ENCODE measurements around the gene IL3. TPM values are rescaled to one million over a fixed set of nuclear protein-coding genes. Genes with fewer than 3 reads are reported as not detected.

Gene IL3
- total RNA-seq, 1 donor from 2014 or later, result not detected

DNA sequence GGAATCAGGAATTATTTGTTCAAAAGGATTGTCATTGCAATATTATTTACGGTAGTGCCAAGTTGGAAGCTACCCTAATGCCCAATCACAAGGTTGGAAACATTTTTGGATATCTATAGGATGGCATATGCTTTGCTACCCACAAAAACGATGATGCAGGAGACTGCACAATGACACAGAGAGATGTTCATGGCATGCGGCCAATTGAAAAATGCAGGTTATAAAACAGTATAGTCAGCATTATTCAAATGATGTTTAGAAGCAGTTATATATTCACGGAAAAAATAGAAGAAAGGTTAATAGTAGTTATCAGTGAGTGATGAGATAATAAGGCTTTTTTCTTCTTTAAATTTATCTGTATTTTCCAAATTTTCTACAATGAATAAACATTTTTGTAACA is 43.1 kb upstream of the IL3 start:
- Histone ChIP-seq H3K27ac (ENCODE audit: low read depth, low read length) (no peak overlapping the region), H3K4me1 (ENCODE audit: insufficient read depth, low read length) (no peaks in the 10 kb centered on the region), H3K9ac (ENCODE audit: low read length) (no peak overlapping the region), H3K27me3 (ENCODE audit: insufficient read depth, low read length) (peaks cover 25% of the 10 kb centered on the region), H3K9me3 (ENCODE audit: insufficient read depth, low read depth, low read length) (no peaks in the 10 kb centered on the region), H4K20me1 (ENCODE audit: insufficient read depth, low read length) (no peaks in the 10 kb centered on the region), H3K79me2 (ENCODE audit: insufficient read depth, low read length) (no peaks in the 10 kb centered on the region), H3K4me2 (ENCODE audit: low read length) (no peak overlapping the region), H2AFZ (ENCODE audit: low read depth, low read length) (no peak overlapping the region), H3K4me3 (ENCODE audit: insufficient read depth, low read depth, low read length) (no peak overlapping the region), H3K36me3 (ENCODE audit: insufficient read depth, low read length) (no peaks in the 10 kb centered on the region)
- no peak for TF ChIP-seq EZH2 (IDR thresholded peaks at IDR 0.05; ENCODE audit: insufficient read depth, low read length)
- TF ChIP-seq, protein P1, sequence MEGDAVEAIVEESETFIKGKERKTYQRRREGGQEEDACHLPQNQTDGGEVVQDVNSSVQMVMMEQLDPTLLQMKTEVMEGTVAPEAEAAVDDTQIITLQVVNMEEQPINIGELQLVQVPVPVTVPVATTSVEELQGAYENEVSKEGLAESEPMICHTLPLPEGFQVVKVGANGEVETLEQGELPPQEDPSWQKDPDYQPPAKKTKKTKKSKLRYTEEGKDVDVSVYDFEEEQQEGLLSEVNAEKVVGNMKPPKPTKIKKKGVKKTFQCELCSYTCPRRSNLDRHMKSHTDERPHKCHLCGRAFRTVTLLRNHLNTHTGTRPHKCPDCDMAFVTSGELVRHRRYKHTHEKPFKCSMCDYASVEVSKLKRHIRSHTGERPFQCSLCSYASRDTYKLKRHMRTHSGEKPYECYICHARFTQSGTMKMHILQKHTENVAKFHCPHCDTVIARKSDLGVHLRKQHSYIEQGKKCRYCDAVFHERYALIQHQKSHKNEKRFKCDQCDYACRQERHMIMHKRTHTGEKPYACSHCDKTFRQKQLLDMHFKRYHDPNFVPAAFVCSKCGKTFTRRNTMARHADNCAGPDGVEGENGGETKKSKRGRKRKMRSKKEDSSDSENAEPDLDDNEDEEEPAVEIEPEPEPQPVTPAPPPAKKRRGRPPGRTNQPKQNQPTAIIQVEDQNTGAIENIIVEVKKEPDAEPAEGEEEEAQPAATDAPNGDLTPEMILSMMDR (IDR thresholded peaks at IDR 0.05; ENCODE audit: insufficient read depth, low read depth, low read length), result no peak
- Mint-ChIP-seq H3K4me3 (ENCODE audit: unreplicated experiment) (no peak overlapping the region), H3K9me3 (ENCODE audit: unreplicated experiment) (peaks cover 5% of the 10 kb centered on the region), H3K27ac (ENCODE audit: unreplicated experiment) (no peak overlapping the region), H3K36me3 (ENCODE audit: low read depth, unreplicated experiment) (no peaks in the 10 kb centered on the region), H3K4me1 (ENCODE audit: low read depth, unreplicated experiment) (peaks cover 2% of the 10 kb centered on the region), H3K27me3 (ENCODE audit: low read depth, unreplicated experiment) (peaks cover 43% of the 10 kb centered on the region)
- FAIRE-seq (no peak), DNase-seq (ENCODE audit: low read depth) (no peak)

DNA sequence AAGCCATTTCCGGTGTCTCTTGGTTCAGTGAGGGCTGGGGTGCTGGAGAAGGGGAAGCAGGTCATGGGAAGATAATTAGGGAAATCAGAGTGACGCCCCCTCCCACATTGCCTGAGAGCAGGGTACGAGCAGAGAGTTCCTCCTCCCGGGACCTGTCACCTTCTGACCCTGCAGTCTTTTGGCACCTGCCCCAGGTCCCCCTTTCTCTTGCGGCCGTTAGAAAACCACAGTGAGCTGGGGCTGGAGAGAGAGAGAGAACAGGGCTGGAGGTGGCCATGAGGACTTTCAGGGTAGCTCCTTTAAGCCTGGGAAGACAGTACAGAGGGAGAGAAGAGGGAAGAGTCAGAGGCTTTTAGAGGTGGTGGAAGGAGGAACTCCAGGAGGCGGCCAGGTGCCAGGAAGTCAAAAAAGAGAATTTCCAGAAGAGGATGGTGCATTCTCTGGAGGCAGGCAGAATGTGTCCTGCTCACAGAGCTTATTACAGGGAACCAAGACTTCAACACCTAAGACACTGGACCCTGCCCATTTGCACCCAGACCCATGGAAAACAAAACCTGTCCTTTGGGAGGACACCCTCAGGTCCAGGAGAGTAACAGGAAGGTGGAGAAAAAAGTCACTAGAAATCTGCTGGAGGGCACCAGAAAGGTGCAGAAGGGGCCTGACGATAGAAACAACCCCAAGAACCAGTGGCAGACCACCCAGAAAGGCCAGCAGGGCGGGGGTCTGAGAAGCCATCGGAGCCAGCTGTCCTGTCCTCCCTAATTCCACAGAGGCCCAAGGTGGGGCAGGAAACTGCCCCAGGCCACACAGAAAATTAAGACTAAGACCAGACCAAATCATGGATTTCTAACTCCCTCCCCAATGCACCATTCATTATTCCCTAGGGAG is 42.5 kb upstream of the IL3 start:
- DNase-seq (ENCODE audit: low read depth) (no peak), FAIRE-seq (no peak)
- Histone ChIP-seq H3K79me2 (ENCODE audit: insufficient read depth, low read length) (no peaks in the 10 kb centered on the region), H3K4me1 (ENCODE audit: insufficient read depth, low read length) (no peaks in the 10 kb centered on the region), H3K9ac (ENCODE audit: low read length) (no peak overlapping the region), H3K4me2 (ENCODE audit: low read length) (no peak overlapping the region), H4K20me1 (ENCODE audit: insufficient read depth, low read length) (no peaks in the 10 kb centered on the region), H3K4me3 (ENCODE audit: insufficient read depth, low read depth, low read length) (no peak overlapping the region), H2AFZ (ENCODE audit: low read depth, low read length) (no peak overlapping the region), H3K27ac (ENCODE audit: low read depth, low read length) (no peak overlapping the region), H3K36me3 (ENCODE audit: insufficient read depth, low read length) (no peaks in the 10 kb centered on the region), H3K9me3 (ENCODE audit: insufficient read depth, low read depth, low read length) (no peaks in the 10 kb centered on the region), H3K27me3 (ENCODE audit: insufficient read depth, low read length) (peaks cover 24% of the 10 kb centered on the region)
- Mint-ChIP-seq H3K9me3 (ENCODE audit: unreplicated experiment) (peaks cover 5% of the 10 kb centered on the region), H3K36me3 (ENCODE audit: low read depth, unreplicated experiment) (no peaks in the 10 kb centered on the region), H3K27me3 (ENCODE audit: low read depth, unreplicated experiment) (peaks cover 39% of the 10 kb centered on the region), H3K4me1 (ENCODE audit: low read depth, unreplicated experiment) (peaks cover 7% of the 10 kb centered on the region), H3K27ac (ENCODE audit: unreplicated experiment) (no peak overlapping the region), H3K4me3 (ENCODE audit: unreplicated experiment) (no peak overlapping the region)
- TF ChIP-seq, protein P1 (IDR thresholded peaks at IDR 0.05; ENCODE audit: insufficient read depth, low read depth, low read length), result no peak
- TF ChIP-seq EZH2 (IDR thresholded peaks at IDR 0.05; ENCODE audit: insufficient read depth, low read length), result no peak

DNA sequence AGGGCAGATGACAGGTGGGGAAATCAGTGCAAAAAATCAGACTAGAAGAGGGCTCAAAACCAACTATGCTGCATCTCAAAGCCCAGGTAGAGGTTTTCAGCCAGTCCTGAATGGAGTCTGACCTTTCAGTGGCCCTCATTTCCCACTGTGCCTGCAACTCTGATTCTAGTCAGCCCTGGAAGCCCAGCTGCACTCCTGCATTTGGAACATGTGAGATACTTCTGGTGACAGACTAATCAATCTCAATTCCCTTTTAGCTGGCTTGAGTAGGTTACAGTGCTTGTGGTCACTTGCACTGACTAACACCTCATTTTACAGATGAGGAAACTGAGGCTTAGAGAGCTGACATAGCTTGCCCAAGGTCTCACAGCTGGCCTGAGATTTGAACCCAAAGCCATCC is 41.1 kb upstream of the IL3 start:
- Mint-ChIP-seq H3K27ac (ENCODE audit: unreplicated experiment) (no peak overlapping the region), H3K4me3 (ENCODE audit: unreplicated experiment) (no peak overlapping the region), H3K36me3 (ENCODE audit: low read depth, unreplicated experiment) (no peaks in the 10 kb centered on the region), H3K9me3 (ENCODE audit: unreplicated experiment) (no peaks in the 10 kb centered on the region), H3K4me1 (ENCODE audit: low read depth, unreplicated experiment) (peaks cover 8% of the 10 kb centered on the region), H3K27me3 (ENCODE audit: low read depth, unreplicated experiment) (peaks cover 32% of the 10 kb centered on the region)
- FAIRE-seq (no peak), DNase-seq (ENCODE audit: low read depth) (no peak)
- Histone ChIP-seq H2AFZ (ENCODE audit: low read depth, low read length) (no peak overlapping the region), H3K9me3 (ENCODE audit: insufficient read depth, low read depth, low read length) (no peaks in the 10 kb centered on the region), H3K4me2 (ENCODE audit: low read length) (no peak overlapping the region), H3K9ac (ENCODE audit: low read length) (no peak overlapping the region), H4K20me1 (ENCODE audit: insufficient read depth, low read length) (no peaks in the 10 kb centered on the region), H3K4me1 (ENCODE audit: insufficient read depth, low read length) (no peaks in the 10 kb centered on the region), H3K79me2 (ENCODE audit: insufficient read depth, low read length) (no peaks in the 10 kb centered on the region), H3K27ac (ENCODE audit: low read depth, low read length) (no peak overlapping the region), H3K27me3 (ENCODE audit: insufficient read depth, low read length) (peaks cover 24% of the 10 kb centered on the region), H3K36me3 (ENCODE audit: insufficient read depth, low read length) (no peaks in the 10 kb centered on the region), H3K4me3 (ENCODE audit: insufficient read depth, low read depth, low read length) (no peak overlapping the region)
- TF ChIP-seq EZH2 (IDR thresholded peaks at IDR 0.05; ENCODE audit: insufficient read depth, low read length), result no peak
- TF ChIP-seq, protein P1 (IDR thresholded peaks at IDR 0.05; ENCODE audit: insufficient read depth, low read depth, low read length), result no peak
